Measurements from ENCODE around the gene RASSF1. TPM values are rescaled to one million over a fixed set of nuclear protein-coding genes. Genes with fewer than 3 reads are reported as not detected.

The RASSF1 gene
- total and polyA plus RNA-seq, 9 donors, result 12.5 to 32.6 (median 25.5) TPM

- DNase-seq, result no peak
- no peaks in the 10 kb centered on the region for H3K27me3 ChIP-seq
- no peaks in the 10 kb centered on the region for H3K36me3 ChIP-seq
- no peaks in the 10 kb centered on the region for H3K9me3 ChIP-seq
- peak overlapping the region; percentile 84 to 90 for H3K27ac ChIP-seq
- intact Hi-C loops (cut with DNase I), result loop anchor here in 1 of 4 donors (10.0 kb wide), 1 partner anchor 246 kb away; no protein-coding TSS in a partner anchor
- peak overlapping the region; percentile 98 for H3K4me3 ChIP-seq
- TF ChIP-seq EP300 (IDR thresholded peaks at IDR 0.05) (no peak), CTCF (IDR thresholded peaks at IDR 0.05) (no peak), POLR2A (IDR thresholded peaks at IDR 0.05) (no peak)
- 28 to 50% (median 34%) methylated on average over 24 of the region's 24 CpGs for WGBS, 3 donors
- peaks cover 20% of the 10 kb centered on the region for H3K4me1 ChIP-seq (ENCODE audit: insufficient read depth)
Measured at GRCh38 chr3:50358355-50358910, 17.8 kb upstream of the RASSF1 start.

GRCh38 chr3:50357481-50357880, 16.8 kb upstream of the RASSF1 start:
- H3K4me3 ChIP-seq, result peak overlapping the region; percentile 98
- DNase-seq, result no peak
- TF ChIP-seq EP300 (IDR thresholded peaks at IDR 0.05), result no peak
- TF ChIP-seq CTCF (IDR thresholded peaks at IDR 0.05), result no peak
- TF ChIP-seq POLR2A (IDR thresholded peaks at IDR 0.05), result no peak
- H3K27me3 ChIP-seq, result no peaks in the 10 kb centered on the region
- no peaks in the 10 kb centered on the region for H3K9me3 ChIP-seq
- peaks cover 20% of the 10 kb centered on the region for H3K4me1 ChIP-seq (ENCODE audit: insufficient read depth)
- intact Hi-C loops (cut with DNase I), result loop anchor here in 1 of 4 donors (10.0 kb wide), 1 partner anchor 247 kb away; no protein-coding TSS in a partner anchor
- 40 to 81% (median 59%) methylated on average over 1 of the region's 1 CpG for WGBS, 3 donors
- H3K36me3 ChIP-seq, result no peaks in the 10 kb centered on the region
- no peak overlapping the region for H3K27ac ChIP-seq

GRCh38 chr3:50356553-50356952, 15.9 kb upstream of the RASSF1 start:
- 43 to 57% (median 49%) methylated on average over 5 of the region's 5 CpGs for WGBS, 3 donors
- Histone ChIP-seq H3K4me1 (ENCODE audit: insufficient read depth) (peaks cover 21% of the 10 kb centered on the region), H3K9me3 (no peaks in the 10 kb centered on the region), H3K36me3 (no peaks in the 10 kb centered on the region), H3K27ac (no peak overlapping the region), H3K27me3 (no peaks in the 10 kb centered on the region), H3K4me3 (peak overlapping the region; percentile 98)
- intact Hi-C loops (cut with DNase I), result loop anchor here in 1 of 4 donors (10.0 kb wide), 1 partner anchor 248 kb away; no protein-coding TSS in a partner anchor
- TF ChIP-seq CTCF (IDR thresholded peaks at IDR 0.05), result no peak
- TF ChIP-seq POLR2A (IDR thresholded peaks at IDR 0.05), result no peak
- no peak for TF ChIP-seq EP300 (IDR thresholded peaks at IDR 0.05)
- no peak for DNase-seq

- Histone ChIP-seq H3K27me3 (no peaks in the 10 kb centered on the region), H3K9me3 (no peaks in the 10 kb centered on the region), H3K4me1 (ENCODE audit: insufficient read depth) (peaks cover 25% of the 10 kb centered on the region), H3K4me3 (peak overlapping the region; percentile 98), H3K27ac (no peak overlapping the region), H3K36me3 (no peaks in the 10 kb centered on the region)
- DNase-seq, result no peak
- TF ChIP-seq EP300 (IDR thresholded peaks at IDR 0.05), result no peak
- 39 to 50% (median 47%) methylated on average over 5 of the region's 5 CpGs for WGBS, 3 donors
- intact Hi-C loops (cut with DNase I), result loop anchor here in 1 of 4 donors (10.0 kb wide), 1 partner anchor 249 kb away; no protein-coding TSS in a partner anchor
Measured at GRCh38 chr3:50355829-50356552, 15.4 kb upstream of the RASSF1 start.

GRCh38 chr3:50354850-50355249, 14.2 kb upstream of the RASSF1 start:
- Histone ChIP-seq H3K27me3 (no peaks in the 10 kb centered on the region), H3K9me3 (no peaks in the 10 kb centered on the region), H3K27ac (no peak overlapping the region), H3K4me1 (ENCODE audit: insufficient read depth) (peaks cover 26% of the 10 kb centered on the region), H3K36me3 (no peaks in the 10 kb centered on the region), H3K4me3 (no peak overlapping the region)
- TF ChIP-seq EP300 (IDR thresholded peaks at IDR 0.05) (no peak), CTCF (IDR thresholded peaks at IDR 0.05) (no peak), POLR2A (IDR thresholded peaks at IDR 0.05) (no peak)
- intact Hi-C loops (cut with DNase I), result loop anchor here in 2 of 4 donors (5.0 to 10.0 kb wide), 2 partner anchors 250 to 252 kb away; no protein-coding TSS in a partner anchor
- WGBS, 3 donors, result 77 to 83% (median 77%) methylated on average over 5 to 7 of the region's 7 CpGs
- no peak for DNase-seq

All from ovary (tissue), 9 donors.